ENCODE results near the gene UQCRHL. TPM values are rescaled to one million over a fixed set of nuclear protein-coding genes. Genes with fewer than 3 reads are reported as not detected.

The UQCRHL gene
- total and polyA plus RNA-seq, 2 of the 8 experiments (the other 6 are each of a cell fraction or from before 2014, with no cell fraction given), result 3.7 to 3.9 TPM

DNA sequence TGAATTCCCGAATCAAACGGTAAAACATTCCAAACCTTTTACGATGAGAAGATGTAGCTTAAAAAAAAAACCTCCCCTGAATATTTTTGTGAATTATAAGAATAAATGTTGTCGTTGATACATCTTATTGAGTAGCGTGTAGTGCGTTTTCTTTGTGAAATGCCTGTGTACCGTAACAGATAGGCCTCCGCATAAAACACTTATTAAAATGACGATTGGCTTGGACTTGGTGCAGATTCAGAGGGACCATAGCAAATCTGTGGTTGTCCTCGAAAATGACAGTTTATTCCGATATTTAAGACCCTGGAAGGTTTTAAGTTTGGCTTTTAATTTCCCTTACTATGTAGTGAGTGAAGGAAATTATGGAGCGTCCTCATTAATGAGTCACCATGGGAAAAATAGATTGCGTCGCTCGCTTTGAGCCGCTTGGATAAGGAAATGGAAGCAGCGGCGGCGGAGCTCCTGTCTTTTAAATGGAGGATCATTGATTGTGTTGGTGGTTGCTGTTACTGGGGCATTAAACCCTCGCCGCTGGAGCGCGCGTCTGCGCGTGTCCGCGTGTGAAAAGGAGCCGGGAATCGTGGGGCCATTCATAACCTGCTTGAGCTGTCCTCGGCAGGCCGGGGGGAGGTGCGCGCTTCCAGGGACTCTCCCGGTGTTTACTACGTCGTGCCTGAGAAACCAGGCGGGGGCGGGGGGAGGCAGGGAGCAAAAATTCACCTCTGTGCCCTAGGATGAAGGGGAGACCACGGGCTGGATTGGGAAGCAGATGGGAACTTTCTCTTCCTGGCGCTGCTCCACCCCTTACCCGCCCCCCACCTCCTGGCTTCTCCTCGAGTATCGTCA is 41.7 kb upstream of the UQCRHL start:
- Histone ChIP-seq H2BK15ac (ENCODE audit: low read length) (no peak overlapping the region), H3K23me2 (ENCODE audit: low read depth, low read length) (peaks cover 8% of the 10 kb centered on the region), H3K4me2 (ENCODE audit: insufficient read depth in 1 of 2, low read depth in 2 of 2, low read length in 2 of 2) (peak overlapping the region; percentile 72 to 94), H4K5ac (ENCODE audit: insufficient read length, low read depth, low read length) (peak overlapping the region; percentile 31), H3K9me3 (ENCODE audit: insufficient read depth in 2 of 2, low read depth in 1 of 2, low read length in 1 of 2) (no peaks in the 10 kb centered on the region), H3K14ac (ENCODE audit: insufficient read length) (no peak overlapping the region), H3K9ac (replicated peaks in 1 of 4; ENCODE audit: extremely low read depth in 1 of 4, low read depth in 3 of 4, low read length in 3 of 4) (peak overlapping the region; percentile 73 to 91 (median 84)), H3K27me3 (replicated peaks in 1 of 4; ENCODE audit: control insufficient read depth in 3 of 4, extremely low read depth in 1 of 4, insufficient read depth in 3 of 4, low read length in 3 of 4) (no peaks in the 10 kb centered on the region; a peak in 1 of 7 replicates), H3K23ac (ENCODE audit: insufficient read length) (no peak overlapping the region), H4K20me1 (replicated peaks in 1 of 2; ENCODE audit: control insufficient read depth in 1 of 2, insufficient read depth in 2 of 2, low read length in 2 of 2) (peaks cover 0 to 4% of the 10 kb centered on the region in 2 experiments), H4K8ac (ENCODE audit: extremely low read depth, insufficient read depth, low read length) (peak overlapping the region; percentile 98; the same call in 1 of the 2 replicates), H3K4me3 (ENCODE audit: extremely low read depth in 1 of 4, insufficient read depth in 2 of 4, low read depth in 3 of 4, low read length in 4 of 4) (peak overlapping the region; percentile 47 to 76 (median 60)), H2AFZ (ENCODE audit: low read length) (peak overlapping the region; percentile 39; the same call in 1 of the 2 replicates), H2AK5ac (ENCODE audit: low read depth, low read length) (peak overlapping the region; percentile 8; the same call in 1 of the 2 replicates), H2BK20ac (ENCODE audit: low read length) (no peak overlapping the region), H3K56ac (replicated peaks; ENCODE audit: insufficient read length, low read depth, low read length) (no peak overlapping the region), H4K91ac (replicated peaks; ENCODE audit: insufficient read length, low read length) (peak overlapping the region; percentile 29), H2BK5ac (ENCODE audit: low read depth, low read length) (peak overlapping the region; percentile 55), H3K36me3 (ENCODE audit: control insufficient read depth in 2 of 4, insufficient read depth in 4 of 4, low read length in 3 of 4) (no peaks in the 10 kb centered on the region; a peak in 1 of 8 replicates), H3K4me1 (replicated peaks in 1 of 4; ENCODE audit: control insufficient read depth in 3 of 4, insufficient read depth in 4 of 4, low read length in 3 of 4) (peaks cover 0 to 6% (median 2%) of the 10 kb centered on the region in 4 experiments; a peak in 2 of 7 replicates), H2BK120ac (replicated peaks; ENCODE audit: low read depth, low read length) (no peak overlapping the region), H3K79me2 (ENCODE audit: control insufficient read depth in 1 of 2, insufficient read depth in 2 of 2, low read length in 2 of 2) (peaks cover 0 to 60% of the 10 kb centered on the region in 2 experiments; a peak in 3 of 4 replicates), H3K18ac (ENCODE audit: extremely low read depth, low read length) (peak overlapping the region; percentile 71), H2BK12ac (ENCODE audit: low read depth, low read length) (peak overlapping the region; percentile 60; the same call in 1 of the 2 replicates), H3K4ac (replicated peaks; ENCODE audit: insufficient read length, low read depth, low read length) (no peak overlapping the region), H3K79me1 (ENCODE audit: low read depth, low read length) (peaks cover 3% of the 10 kb centered on the region; the same call in 1 of the 2 replicates), H3K27ac (ENCODE audit: low read depth, low read length) (peak overlapping the region; percentile 87)
- 4% methylated on average over 42 of the region's 44 CpGs; no CpG with 5 or more reads in 1 of the 2 experiments for WGBS, 2 experiments (ENCODE audit: extremely low coverage in 1 of 2, insufficient coverage in 1 of 2, insufficient read length in 1 of 2, insufficient replicate concordance in 2 of 2, low coverage in 1 of 2, low lambda C conversion rate in 2 of 2, missing lambda C conversion rate in 1 of 2)
- POLR2A ChIA-PET (ENCODE audit: partially characterized antibody), result interaction anchor here (0.6 to 6.0 kb wide), 26 partner anchors 10 to 318 kb away, joined by 3 to 87 read pairs (median 4); partner anchors contain the start of gene CLCNKA
- DNase-seq (ENCODE audit: low read depth in 1 of 2, low spot score in 2 of 2) (peak in 1 of 2 experiments; percentile 81), FAIRE-seq (no peak)
- CTCF ChIA-PET (ENCODE audit: partially characterized antibody), result interaction anchor here (0.7 to 1.7 kb wide), 6 partner anchors 10 to 33 kb away, joined by 3 to 7 read pairs (median 4); no protein-coding TSS in a partner anchor
- TF ChIP-seq YY1 (IDR thresholded peaks at IDR 0.05; ENCODE audit: low read depth, low read length) (0 out of 2 replicates have a peak, but pooled peaks have one; percentile 21), TAF7 (optimal IDR thresholded peaks at IDR 0.05; ENCODE audit: borderline replicate concordance, low read depth, low read length) (no peak), RAD21 (IDR thresholded peaks at IDR 0.05 in 1 of 2, conservative IDR thresholded peaks at IDR 0.05 in 1 of 2; ENCODE audit: low read depth in 2 of 2, low read length in 2 of 2) (peak in 1 of 2 experiments; percentile 11; a peak in 3 of 4 replicates), EGR1 (IDR thresholded peaks at IDR 0.05; ENCODE audit: borderline replicate concordance, low read depth, low read length) (peak; percentile 78; the same call in 1 of the 2 replicates), BACH1 (IDR thresholded peaks at IDR 0.05; ENCODE audit: low read length) (peak; percentile 53), SUZ12 (IDR thresholded peaks at IDR 0.05; ENCODE audit: low read length) (no peak; the same call in 1 of the 2 replicates), ZNF274 (IDR thresholded peaks at IDR 0.05; ENCODE audit: borderline replicate concordance, extremely low read depth, low read length) (no peak), PHF8 (conservative IDR thresholded peaks at IDR 0.05; ENCODE audit: low read depth, low read length) (0 out of 2 replicates have a peak, but pooled peaks have one; percentile 62), SP1 (IDR thresholded peaks at IDR 0.05; ENCODE audit: low read depth, low read length) (peak; percentile 60)

Data from H1 (cell line).